Activated CD8-positive, alpha-beta memory T cell treated with anti-CD3 and anti-CD28 coated beads for 1 hour (primary cell): ENCODE measurements around the gene SHROOM4.

Experiments
- DNase-seq, 2 donors: peaks; one replicate each; pipeline ENCODE4 v3.0.0-alpha.2; 2020; ENCODE audit warnings: low read depth in 1 of 2; ENCODE audit errors: extremely low read depth in 1 of 2

SHROOM4 gene, protein sequence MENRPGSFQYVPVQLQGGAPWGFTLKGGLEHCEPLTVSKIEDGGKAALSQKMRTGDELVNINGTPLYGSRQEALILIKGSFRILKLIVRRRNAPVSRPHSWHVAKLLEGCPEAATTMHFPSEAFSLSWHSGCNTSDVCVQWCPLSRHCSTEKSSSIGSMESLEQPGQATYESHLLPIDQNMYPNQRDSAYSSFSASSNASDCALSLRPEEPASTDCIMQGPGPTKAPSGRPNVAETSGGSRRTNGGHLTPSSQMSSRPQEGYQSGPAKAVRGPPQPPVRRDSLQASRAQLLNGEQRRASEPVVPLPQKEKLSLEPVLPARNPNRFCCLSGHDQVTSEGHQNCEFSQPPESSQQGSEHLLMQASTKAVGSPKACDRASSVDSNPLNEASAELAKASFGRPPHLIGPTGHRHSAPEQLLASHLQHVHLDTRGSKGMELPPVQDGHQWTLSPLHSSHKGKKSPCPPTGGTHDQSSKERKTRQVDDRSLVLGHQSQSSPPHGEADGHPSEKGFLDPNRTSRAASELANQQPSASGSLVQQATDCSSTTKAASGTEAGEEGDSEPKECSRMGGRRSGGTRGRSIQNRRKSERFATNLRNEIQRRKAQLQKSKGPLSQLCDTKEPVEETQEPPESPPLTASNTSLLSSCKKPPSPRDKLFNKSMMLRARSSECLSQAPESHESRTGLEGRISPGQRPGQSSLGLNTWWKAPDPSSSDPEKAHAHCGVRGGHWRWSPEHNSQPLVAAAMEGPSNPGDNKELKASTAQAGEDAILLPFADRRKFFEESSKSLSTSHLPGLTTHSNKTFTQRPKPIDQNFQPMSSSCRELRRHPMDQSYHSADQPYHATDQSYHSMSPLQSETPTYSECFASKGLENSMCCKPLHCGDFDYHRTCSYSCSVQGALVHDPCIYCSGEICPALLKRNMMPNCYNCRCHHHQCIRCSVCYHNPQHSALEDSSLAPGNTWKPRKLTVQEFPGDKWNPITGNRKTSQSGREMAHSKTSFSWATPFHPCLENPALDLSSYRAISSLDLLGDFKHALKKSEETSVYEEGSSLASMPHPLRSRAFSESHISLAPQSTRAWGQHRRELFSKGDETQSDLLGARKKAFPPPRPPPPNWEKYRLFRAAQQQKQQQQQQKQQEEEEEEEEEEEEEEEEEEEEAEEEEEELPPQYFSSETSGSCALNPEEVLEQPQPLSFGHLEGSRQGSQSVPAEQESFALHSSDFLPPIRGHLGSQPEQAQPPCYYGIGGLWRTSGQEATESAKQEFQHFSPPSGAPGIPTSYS (N-terminal part only)

DNA sequence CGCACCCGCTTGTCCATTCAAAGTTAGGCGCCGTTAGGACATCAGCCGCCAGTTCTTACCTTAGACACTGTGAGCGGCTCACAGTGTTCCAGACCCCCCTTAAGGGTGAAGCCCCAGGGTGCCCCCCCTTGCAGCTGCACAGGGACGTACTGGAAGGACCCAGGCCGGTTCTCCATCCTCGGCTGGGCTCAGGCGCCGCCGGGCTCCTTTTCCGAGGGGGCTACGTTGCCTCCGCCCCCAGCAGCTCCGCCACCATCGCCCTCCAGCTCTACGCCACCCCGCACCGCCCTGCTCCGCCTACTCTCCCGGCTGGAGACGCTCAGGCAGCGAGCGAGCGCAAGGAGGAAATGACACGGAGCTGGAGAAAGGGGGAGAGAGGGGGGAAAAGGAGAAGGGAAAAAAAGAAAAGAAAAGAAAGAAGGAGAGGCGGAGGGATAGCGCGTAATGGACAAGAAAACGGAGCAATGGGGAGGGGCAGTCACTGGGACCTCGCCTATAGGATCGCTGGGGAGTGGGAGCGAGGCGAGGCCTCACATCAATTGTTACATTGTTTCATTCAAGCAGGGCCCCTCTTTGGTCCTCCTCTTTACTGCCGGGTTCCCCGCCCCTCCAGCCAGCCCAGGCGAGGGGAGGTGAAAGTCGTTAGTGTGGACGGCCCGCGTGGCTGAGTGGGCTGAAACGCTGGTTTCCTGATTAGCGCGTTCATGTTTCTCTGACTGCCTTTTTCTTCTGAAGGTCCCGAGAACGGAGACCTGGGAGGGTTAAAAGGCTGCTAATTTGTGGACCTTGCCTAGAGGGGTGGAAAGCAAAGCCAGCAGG is at the start of gene SHROOM4:
TSS of gene SHROOM4 (minus strand) at position 352 of the 819 bp plus-strand sequence. CDS start at position 176, 176 bp downstream.
- DNase-seq: no peak

DNA sequence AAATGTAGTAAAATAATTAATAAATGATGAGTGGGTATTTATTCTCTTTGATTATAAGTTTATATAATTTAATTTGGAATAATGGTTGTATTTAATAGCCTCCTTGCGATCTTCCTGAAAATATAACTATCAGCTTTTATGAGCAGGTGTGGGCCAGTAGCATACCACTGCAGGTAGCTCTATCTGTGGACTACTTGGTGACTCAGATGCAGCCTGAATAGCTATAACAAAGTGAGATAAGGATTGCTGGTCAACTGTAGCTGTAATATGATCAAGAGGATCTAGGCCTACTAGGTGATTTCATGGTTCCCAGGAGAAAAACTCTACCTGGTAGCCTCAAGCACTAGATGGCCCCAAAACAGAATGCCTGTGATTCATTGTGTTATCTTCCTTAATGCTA is 49.5 kb upstream of the SHROOM4 start:
- DNase-seq: no peak

DNA sequence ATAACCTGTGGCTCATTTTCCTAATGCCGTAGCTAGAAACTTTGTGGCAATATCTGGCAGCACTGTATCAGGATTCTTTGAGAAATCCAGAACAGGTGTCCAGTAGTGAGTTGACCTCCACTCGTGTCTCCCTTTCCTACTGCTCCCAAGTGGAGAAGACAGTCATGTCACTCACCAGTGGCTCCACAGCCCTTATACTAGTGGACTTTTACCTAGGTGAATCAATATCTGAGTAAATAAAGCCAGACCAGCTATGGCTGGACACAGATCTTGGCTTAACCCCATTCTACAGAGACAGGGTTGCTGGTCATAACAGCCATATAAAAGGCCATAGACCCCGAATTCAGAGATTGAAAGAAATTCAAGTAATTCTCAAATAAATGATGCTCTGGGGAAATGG is 46.5 kb upstream of the SHROOM4 start:
- DNase-seq: no peak

DNA sequence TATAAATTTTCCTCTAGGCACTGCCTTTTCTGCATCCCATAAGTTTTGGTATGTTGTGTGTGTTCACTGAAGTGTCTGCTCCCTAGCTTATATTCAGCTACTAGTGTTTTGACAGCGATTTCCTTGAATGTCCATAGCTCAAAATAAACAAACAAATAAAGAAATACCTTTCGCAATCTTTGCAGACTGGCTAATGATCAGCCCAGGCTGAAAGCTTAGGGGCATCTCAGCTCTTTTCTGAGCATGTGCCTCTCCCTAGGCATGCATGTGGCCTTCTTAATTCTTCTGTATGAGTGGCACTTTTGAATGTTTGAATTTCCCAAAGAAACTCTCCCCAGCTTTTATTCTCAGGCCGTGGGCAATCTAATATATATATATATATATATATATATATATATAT is 44.6 kb upstream of the SHROOM4 start:
- DNase-seq: no peak

DNA sequence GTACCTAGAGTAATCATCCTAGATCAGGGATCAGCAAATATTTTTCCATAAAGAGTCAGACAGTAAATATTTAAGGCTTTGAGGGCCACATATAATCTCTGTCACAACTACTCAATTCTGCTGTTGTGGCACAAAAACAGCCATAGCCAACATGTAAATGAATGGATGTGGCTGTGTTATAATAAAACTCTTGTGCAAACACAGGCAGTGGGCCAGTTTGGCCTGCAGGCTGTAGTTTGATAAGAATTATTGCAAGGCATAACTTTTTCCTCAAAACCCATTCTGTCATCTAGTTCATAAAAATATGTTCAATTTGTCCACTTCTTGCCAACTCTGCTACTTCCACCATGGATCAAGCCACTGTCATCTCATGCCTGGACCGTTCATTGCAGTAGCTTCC is 39.4 kb upstream of the SHROOM4 start:
- DNase-seq: no peak

DNA sequence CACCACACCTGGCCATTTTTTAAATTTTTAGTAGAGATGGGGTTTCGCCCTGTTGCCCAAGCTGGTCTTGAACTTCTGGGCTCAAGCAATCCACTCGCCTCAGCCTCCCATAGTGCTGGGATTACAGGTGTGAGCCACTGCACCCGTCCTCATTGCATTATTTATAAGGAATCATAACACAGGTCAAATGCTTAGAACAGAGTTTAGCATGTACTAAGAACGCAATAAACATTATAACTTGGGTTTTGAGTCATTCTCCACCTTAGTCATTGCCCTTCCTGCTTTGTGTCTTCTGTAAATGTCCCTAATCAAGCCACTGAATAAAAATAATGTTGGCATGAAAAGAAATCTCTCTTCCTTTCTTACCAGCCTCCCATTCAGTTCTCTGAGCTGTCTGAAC is 38.5 kb upstream of the SHROOM4 start:
- DNase-seq: no peak

DNA sequence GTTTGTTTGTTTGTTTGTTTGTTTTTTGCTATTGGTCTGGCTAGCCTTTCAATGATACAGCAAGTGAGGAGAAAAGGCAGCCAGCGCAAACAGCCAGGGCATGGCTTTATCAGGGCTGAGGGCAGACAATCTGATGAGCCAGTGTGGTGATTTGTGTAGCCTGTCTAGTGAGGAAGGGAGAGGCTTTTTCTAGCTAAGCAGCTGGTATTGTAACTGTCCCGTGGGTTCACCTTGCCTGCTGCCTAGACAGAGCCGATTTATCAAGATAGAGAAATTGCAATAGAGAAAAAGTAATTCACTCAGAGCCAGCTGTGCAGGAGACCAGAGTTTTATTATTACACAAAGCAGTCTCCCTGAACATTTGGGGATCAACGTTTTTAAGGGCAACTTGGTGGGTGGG is 28.2 kb upstream of the SHROOM4 start:
- no peak for DNase-seq

DNA sequence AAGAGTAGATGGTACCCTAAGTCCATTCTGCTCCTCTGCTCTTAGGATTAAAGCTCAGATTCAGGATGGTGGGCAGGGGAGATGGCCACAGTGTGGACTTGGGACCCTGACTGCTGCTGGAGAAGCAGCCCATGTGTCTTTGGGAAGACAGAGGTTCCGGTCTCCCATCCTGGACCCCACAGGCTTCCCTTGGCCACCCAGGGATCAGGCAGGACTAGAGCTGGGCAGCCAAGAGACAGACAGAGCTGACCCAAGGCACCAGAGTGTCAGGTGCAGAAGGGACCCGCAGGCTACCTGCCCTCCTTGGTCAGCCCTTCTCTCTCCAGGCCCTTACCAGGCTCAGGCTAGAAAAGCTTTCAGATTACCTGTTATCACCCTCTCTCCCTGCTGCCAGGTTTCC is 25.7 kb upstream of the SHROOM4 start:
- DNase-seq: no peak

DNA sequence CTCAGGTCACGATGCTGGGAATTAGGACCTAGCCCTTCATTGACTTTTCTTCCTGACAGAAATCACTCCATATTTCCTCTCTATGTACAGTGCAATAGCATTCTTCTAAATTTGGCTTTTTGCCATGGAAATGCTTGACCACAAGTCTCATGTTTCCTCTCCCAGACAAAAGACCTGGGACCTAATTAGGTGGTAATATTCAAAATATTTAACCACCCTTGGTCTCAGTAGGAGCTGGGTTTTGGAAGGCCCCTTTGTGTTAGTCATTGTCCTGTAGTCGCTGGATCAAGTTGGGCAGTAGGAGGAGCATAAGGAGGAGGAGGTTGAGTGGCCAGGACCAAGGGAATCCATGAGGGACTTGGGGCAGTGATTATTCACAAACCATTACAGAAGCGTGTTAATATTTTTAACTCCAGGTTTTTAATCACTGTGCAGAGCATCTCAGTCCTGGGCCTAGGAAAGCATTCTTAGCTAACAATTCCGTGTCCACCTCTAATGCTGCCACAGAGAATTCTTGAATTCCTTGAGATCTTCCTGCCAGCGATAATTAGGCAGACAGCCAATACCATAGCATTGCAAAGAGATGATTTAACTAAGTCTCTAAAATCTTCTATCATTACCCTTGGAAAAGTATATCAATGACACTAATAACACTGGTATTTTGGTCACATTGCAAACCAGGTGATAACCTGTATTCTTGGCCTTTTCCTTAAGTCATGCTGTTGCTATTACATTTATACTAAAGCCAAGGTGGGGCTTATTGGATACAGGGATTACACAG is 25.0 kb upstream of the SHROOM4 start:
- DNase-seq: no peak

DNA sequence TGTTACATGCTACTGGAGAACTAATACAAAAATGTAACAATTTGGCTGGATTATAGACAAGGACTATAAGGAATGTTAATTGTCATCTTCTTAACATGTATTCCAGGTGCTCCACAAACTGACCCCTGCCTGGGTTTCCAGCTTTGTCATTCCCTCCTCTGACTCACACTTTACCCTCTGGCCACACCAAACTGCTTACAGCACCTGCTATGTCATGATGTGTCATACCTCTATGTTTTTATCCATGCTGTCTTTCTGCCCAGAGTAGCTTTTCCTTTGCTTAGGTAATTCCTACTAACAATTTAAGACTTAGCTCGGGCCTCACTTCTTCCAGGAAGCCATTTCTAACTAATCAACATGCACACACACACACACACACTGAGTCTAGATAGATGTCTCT is 14.0 kb upstream of the SHROOM4 start:
- DNase-seq: no peak

DNA sequence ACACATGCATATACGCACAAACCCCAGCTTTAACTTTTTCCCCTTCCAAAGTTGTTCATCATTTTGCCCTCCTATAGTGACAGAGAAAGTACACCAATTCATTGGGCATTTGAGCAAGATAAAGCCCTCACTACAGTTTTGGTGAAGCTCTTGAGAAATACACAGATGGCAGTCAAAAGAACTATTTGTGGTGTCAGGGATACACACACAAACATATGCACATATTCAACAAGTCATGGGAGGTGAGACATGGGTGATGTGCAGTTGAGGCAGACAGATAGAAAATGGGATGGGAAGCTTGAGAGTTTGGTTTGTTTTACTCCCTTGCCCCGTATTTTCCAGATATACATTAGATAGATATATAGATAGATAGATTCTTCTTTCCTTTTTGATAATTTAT is 11.8 kb upstream of the SHROOM4 start:
- no peak for DNase-seq

DNA sequence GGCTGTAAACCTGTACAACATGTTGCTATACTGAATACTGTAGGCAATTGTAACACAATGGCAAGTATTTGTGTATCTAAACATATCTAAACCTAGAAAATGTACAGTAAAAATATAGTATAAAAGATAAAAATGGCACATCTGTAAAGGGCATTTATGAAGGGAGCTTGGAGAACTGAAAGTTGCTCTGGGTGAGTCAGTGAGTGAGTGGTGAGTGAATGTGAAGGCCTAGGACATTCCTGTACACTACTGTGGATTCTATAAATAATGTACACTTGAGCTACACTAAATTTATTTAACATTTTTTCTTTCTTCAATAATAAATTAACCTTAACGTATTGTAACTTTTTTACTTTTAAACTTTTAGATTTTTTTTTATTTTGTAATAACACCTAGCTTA is 5.0 kb upstream of the SHROOM4 start:
- no peak for DNase-seq

DNA sequence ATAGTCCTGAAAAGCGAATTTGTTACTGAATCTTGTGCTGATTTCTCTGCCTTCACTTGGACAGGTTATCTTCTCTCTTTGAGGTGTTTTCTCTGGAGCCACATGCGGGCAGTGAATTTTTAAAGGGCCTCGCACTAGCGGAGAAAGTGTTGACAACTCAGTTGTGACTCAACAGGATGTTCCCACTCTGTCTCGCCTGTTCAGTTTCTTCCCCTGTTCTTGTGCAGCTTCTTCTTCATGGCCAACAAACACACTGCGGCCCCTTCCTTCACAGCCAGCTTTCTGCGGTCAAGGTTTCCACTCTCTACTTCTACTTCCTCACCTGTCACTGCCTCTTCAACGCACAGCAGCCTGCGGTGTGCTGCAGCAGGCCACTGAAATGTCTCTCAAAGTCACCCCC is 1.1 kb upstream of the SHROOM4 start:
- no peak for DNase-seq

DNA sequence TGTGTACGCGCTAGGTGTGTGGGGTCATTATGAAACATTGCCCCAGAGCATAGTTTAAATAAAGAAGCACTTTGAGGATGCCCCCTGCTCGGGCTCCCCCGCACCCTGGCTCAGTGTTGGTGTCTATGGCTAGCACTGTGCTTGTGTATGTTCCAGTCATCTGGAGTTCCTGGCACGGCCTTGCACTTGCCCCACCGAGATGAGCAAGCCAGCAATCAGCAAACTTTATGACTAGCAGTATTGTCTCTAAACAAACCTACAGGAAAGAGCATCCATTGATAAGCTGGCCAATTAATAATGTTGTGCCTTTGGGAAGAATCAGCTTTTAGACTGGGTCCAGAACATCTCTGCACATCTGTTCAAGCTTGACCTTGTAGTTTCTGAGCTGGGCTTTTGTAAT is 707 bp upstream of the SHROOM4 start:
- no peak for DNase-seq

DNA sequence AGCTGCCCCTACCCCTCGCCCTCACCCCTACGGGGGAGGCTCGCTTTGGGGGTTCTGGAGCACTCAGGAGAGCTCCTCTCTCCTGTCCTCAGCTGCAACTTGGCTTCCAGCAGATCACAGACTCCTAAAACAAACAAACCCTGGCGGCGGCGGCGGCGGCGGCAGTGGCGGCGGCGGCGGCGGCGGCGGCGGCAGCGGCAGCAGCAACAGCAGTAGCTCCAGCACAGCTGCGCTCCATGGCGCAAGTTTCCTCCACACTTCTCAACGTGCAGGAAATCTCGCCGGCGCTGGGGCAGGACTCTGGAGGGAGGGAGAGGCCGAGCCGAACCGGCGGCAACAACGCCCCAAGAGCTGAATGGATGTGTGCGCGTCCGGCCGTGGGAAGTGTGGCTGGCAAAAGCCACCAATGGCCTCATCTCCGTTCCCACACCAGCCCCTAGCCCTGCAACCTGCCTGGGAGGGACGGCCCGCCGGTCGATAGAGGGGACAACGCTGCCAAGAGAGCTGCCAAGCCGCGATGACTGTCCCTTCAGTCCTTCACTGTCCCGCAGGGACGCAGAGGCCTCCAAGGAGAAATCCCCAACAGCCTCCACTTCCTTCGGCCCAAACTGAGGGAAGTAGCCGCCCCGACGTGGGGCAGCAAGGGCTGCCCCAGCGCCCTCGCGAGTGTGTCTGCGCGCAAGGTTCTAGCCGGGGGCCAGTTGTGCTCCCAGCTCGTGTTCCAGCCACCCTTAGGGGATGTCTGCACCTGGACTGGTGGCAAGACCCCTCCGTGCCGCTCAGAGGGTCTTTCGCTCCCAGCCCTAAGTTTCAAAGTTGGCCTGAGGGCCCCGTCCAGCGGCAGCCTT is 775 bp downstream of the SHROOM4 start:
- DNase-seq: no peak

DNA sequence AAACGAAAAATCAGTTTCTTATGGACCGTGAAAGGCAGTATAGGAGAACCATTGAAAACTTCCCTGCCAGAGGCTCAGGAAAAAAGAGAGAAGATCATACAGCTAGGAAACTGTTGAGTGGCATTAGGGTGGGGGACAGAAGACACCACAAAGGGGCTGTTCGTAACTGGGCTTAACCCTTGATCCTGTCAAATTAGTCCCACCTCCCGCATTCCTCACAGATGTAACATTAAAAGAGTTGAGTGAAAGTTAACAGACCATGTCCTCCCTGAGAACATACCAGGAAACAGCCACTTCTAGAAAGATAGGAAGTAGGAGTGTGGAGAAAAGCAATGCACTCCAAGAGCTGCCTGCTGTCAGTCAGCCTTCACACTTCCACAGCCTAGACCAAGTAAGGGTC is 8.7 kb downstream of the SHROOM4 start:
- DNase-seq: no peak

DNA sequence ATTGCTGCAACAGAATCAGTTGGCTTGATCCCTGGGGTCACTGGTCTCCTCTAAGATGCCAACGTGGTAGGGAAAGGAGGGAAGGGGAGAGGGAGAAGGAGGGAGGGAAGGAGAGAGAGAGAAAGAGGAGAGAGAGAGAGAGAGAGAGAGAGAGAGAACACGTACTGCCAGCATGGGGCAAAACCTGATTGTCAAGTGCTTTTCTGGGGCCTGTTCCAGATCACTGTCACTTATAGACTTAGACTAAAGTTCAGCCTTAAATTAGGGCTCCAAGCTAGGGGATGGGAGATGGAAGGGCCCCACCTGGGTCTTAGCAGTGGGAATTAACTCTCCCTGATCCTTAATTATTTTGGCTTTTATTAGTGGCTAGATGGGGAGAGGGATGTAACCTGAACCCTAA is 12.9 kb downstream of the SHROOM4 start:
- DNase-seq: no peak

DNA sequence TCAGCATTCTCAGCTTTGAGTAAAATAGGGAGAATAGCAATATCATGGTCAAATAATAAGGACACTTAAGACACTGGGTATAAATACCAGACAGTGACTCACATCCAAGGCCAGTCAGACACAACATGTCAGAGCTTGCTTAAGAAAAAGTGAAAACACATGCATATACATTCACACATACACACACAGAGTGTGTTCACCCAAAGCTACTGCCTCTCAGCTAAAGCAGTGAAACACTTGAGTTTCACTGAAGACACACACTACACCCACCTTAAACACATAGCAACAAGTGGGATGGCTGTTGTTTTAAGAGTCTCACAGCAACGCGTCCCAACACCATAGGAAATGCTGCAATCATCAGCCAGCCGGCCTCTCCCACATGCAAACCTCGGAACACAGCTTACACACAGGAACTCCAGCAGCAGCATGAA is 14.4 kb downstream of the SHROOM4 start:
- DNase-seq: no peak

DNA sequence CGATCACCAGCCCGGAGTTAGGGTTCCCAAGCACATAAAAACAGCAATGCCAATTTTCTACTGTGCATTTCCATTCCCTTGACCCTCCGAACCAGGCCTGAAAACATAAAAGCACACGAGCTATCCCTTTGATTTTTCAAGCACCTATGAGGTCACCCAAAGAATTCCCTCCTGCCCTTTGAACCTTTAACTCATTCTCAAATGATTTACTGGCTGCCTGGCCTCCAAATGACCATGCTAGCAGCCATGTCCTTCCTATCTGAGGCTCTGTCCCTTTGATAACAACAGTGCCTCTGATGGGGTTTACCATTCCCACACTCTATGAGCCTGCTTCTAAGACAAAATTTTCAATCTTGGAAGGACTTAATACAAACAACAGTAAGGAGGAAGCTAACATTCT is 15.2 kb downstream of the SHROOM4 start:
- DNase-seq: no peak
